GM21825 (cell line): ENCODE results near the gene ROR2.
"Not testable (repeated sequence)": the region's sequence is repeated elsewhere in the genome, so short reads cannot be mapped to it uniquely, and the experiment has no call there.

Experiments
- ATAC-seq: cut with Tn5 transposase; IDR thresholded peaks from one replicate; pipeline ENCODE4 v1.9.1; 2021; ENCODE audit warnings: mild to moderate bottlenecking, moderate library complexity; ENCODE audit not compliant: unreplicated experiment

The ROR2 gene

DNA sequence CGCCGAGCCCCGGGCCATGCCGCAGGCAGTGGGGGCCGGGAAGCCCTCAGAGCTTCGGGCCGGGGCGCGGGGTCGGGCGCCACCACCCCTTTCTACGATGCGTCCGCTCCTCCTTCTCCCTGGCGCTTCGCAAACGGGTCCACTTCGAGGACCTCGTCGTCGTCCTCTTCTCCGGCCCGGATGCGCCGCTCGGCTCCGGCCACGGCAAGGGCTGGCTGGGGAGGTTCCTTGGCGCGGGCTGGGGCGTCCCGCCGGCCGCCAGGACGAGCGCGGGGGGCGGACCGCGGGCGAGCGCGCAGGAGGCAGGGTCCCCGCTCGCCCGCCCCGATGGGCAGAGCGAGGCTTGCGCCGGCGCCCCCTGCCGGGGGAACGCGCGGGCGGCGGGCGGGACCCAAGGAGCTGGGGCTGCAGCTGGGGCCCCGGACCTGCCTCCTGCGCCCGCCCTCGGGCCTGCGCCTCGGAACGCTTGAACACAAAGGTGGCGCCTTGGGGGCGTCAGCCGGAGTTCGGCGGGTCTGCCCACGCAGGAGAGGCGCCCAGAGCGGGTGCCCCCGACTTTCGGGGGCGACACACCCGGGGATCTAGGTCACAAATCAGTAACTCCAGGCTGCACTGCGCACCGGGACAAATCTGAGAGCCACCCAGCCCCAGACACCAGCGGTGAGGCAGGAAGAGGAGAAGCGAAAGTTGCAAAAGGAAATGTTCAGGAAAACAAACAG, at the start of gene ROR2:
Gene ROR2, minus strand, starts transcription at position 283 of the 719 bp plus-strand sequence.
- ATAC-seq: peak; percentile 46

- ATAC-seq: no peak
These were observed 45.1 kb upstream of the ROR2 start for GRCh38 chr9:91995000-91995655.

DNA sequence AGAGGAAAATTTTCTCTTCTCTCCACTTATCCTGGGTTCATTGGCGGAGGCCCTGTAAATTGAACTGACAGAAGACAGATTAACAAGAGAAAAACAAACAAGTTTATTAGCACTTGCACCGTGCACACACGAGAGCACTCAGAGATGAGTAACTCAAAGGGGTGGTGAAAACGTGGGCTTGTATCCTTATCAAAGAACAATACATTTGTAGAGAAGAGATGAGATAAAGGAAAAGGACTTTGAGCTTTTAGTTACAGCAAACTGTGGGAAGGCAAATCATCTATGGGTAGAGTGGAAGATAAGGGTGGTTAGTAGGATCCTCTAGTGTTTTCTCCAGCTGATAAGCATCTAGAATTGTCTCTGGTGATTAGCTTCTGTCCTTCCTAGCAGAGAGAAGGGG, 44.4 kb upstream of the ROR2 start:
- no peak for ATAC-seq

- ATAC-seq: no peak
These were observed 42.5 kb upstream of the ROR2 start for GRCh38 chr9:91992461-91993041.

GRCh38 chr9:91991721-91992341, 41.8 kb upstream of the ROR2 start:
- no peak for ATAC-seq

GRCh38 chr9:91986248-91986647, 36.2 kb upstream of the ROR2 start:
- ATAC-seq: no peak

DNA sequence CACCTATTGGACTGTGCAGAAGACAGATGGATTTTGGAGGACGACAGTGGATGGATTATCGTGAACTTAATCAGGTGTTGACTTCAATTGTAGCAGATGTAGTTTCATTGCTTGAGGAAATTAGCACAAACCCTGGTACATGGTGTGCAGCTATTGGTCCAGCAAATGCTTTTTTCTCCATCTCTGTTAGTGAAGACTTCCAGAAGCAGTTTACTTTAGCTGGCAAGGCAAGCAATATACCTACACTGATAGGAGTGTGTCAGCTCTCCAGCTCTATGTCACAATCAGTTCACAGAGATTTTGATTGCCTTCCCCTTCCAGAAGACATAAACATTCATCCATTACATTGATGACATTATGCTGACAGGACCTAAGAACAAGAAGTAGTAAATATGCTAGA, 35.7 kb upstream of the ROR2 start:
- ATAC-seq: no peak

DNA sequence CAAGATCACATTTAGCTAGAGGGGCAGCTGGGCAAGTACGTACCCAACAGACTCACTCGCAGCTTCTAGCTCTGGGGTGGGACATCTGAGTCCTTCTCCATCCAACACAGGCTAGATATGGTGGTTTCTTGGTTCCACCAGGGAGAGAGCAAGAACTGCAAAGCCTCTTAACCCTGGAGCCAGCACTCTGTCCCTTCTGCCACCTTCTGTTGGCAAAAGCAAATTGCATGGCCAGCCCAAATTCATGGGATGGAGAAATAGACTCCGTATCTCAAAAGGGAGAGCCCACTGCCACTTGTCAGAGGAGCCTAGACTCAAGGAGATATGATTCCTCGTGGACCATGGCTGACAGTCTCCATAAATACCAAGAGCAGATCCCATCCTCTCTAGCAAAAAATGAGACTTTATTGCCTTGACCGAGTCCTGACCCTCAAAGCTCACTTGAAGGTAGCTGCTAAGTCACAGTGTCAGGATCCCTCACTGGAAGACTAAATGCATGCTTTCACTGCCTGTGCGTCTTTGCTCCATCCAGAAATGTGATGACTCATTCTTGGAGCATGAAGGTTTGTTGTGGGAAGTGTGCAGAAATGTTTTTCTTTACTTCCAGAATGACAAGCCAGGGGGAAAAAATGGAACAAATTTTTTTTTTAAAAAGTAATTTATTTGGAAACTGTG, 28.8 kb upstream of the ROR2 start:
- no peak for ATAC-seq

- ATAC-seq: not testable (repeated sequence)
These were observed 25.2 kb upstream of the ROR2 start for GRCh38 chr9:91975254-91975653.

DNA sequence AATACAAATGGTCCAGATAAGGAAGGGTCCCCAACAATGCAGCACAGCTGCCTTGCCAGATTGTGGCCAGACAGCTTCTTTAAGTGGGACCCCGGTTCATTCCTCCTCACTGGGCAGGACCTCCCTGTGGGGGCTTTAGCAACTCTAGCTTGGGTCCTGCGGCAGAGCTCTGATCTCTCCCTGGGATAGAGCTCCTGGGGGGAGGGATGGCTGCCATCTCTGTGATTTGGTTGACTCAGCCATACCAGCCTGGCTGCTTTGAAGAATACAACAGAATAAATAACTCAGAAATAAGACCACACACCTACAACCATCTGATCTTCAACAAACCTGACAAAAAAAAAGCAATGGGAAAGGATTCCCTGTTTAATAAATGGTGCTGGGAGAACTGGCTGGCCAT, 22.7 kb upstream of the ROR2 start:
- ATAC-seq: no peak

GRCh38 chr9:91972076-91972626, 22.1 kb upstream of the ROR2 start:
- ATAC-seq: no peak

GRCh38 chr9:91967259-91967658, 17.2 kb upstream of the ROR2 start:
- no peak for ATAC-seq

DNA sequence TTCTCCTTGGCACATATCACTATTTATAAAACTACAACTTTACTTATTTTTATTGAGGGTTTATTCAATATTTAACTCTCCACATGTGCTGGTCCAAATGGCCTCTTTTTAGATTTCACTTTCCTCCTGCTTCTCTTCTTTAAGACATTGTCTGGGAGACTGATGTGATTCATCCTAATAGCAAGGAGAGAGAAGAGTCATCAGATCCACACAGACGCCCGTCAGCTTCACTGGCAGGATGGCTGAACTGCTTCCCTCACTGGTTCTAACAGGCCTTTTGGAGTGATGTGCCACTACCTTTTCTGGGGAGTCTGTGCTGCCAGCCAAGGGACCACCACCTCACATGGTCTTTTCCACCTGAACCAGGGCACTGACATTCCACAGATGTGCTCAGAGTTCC, 16.5 kb upstream of the ROR2 start:
- ATAC-seq: no peak

DNA sequence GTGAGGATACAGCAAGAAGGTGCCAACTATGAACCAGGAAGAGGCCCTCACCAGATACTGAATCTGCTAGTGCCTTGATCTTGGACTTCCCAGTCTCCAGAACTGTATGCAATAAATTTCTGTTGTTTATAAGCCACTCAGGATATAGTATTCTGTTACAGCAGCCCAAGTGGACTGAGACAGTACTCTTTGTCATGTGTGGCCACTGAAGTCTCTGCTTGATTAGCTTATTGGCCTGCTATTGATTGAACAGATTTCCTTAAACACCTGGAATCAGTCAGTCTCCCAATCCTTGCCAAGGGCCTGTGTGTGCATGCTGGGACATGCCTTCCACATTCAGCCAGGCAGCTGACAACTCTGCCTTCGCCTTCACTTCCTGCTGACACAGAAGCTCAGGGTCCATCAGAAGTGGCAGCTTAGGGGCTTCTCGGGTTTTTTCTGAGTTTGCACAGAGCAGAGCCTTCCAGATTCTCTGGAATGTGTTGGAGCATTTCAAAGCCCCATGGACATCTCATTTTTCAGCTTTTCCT, 13.7 kb upstream of the ROR2 start:
- no peak for ATAC-seq

GRCh38 chr9:91960367-91960766, 10.3 kb upstream of the ROR2 start:
- no peak for ATAC-seq

DNA sequence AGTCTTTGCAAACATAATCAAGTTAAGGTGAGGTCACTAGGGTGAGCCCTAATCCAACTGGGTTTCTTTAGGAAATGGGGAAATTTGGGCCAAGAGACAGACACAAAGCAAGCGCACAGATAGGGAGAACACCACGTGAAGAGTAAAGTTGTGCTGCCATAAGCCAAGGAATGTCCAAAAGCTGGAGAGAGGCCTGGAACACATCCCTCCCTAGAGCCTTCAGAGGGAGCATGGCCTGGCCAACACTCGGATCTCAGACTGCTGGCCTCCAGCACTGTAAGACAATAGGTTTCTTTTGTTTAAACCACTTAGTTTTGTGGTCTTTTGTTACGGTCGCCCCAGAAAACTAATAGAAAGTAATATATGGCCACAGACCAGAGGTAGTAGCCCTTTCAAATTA, 8.1 kb upstream of the ROR2 start:
- no peak for ATAC-seq

DNA sequence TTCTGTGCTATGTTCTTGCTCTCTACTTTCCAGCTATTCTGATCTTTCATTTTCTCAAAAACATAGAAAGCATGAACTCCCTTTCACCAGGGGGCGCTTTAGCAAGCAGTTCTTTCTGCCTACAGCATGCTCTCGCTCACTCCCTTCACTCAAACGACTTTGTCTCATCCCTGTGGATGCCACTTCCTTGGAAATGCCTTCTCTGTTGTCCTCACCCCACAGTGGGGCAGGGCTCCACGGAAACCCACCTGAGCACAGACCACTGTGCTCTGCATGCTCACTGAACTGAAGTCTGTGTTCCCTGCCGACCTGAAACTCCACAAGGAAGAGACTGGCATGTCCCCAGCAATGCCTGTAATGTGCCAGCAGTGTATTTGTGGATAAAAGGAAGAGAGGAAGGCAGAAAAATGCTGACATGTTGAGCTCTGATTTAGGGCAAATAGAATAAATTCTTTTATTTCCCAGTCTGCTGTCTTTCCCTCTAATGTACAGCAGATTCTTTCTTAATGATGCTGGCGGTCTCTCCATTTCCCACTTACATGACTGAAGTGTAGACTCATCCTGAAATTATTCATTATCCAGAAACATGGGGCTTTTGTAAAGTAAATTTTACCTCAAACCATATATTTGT, 4.9 kb upstream of the ROR2 start:
- no peak for ATAC-seq

- no peak for ATAC-seq
These were observed 3.7 kb upstream of the ROR2 start for GRCh38 chr9:91953718-91954117.

DNA sequence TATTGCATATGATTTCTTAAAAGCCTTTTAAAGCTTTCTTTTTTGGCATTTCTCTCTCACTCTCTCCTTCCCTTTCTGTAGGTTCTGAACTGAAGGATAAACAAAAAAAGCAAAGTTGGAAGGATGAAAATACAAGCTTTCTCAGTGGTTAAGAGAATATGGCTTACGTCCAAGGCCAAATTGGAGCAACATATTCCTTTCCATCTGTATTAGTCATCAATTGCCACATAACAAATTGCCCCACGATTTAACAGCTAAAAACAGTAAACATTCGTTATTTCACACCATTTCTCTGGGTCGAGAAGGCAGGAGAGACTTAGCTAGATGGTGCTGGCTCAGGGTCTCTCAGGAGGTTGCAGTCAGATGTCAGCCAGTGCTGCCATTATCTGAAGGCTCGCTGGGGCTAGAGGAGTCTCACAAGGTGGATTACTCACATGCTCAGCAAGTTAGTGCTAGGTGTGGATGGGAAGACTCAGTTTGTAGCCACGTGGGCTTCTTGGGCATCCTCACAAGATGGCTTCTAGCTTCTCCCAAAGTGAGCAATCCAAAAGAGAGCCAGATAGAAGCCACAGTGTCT, 2.0 kb upstream of the ROR2 start:
- no peak for ATAC-seq

- ATAC-seq: no peak
These were observed 559 bp downstream of the ROR2 start for GRCh38 chr9:91949392-91949945.
